Parathyroid adenoma (tissue), 2 donors: ENCODE measurements around the gene CDK5RAP2.

Source experiments
- H2AFZ ChIP-seq: fragments of 300-600 bp; sonication (generic); one replicate; pipeline ENCODE4 v1.7.0; 2017; ENCODE audit warnings: antibody characterized with exemption, mild to moderate bottlenecking
- H3K27ac ChIP-seq: fragments of 300-600 bp; sonication (generic); one replicate; pipeline ENCODE4 v1.7.0; 2017
- H3K27me3 ChIP-seq: fragments of 300-600 bp; sonication (generic); one replicate; pipeline ENCODE4 v1.7.0; 2017; ENCODE audit warnings: low read length; ENCODE audit not compliant: control insufficient read depth, insufficient read depth
- H3K36me3 ChIP-seq: fragments of 300-600 bp; sonication (generic); one replicate; pipeline ENCODE4 v1.7.0; 2017; ENCODE audit warnings: low read length; ENCODE audit not compliant: control insufficient read depth, insufficient read depth
- H3K4me1 ChIP-seq: fragments of 300-600 bp; sonication (generic); one replicate; pipeline ENCODE4 v1.7.0; 2017; ENCODE audit warnings: control low read depth
- H3K4me2 ChIP-seq: fragments of 300-600 bp; sonication (generic); one replicate; pipeline ENCODE4 v1.7.0; 2017; ENCODE audit warnings: low read length
- H3K4me3 ChIP-seq: fragments of 300-600 bp; sonication (generic); one replicate; pipeline ENCODE4 v1.7.0; 2017; ENCODE audit warnings: low read depth, low read length
- H3K79me2 ChIP-seq: fragments of 300-600 bp; sonication (generic); one replicate; pipeline ENCODE4 v1.7.0; 2017; ENCODE audit warnings: control low read depth
- H3K9ac ChIP-seq: fragments of 300-600 bp; sonication (generic); one replicate; pipeline ENCODE4 v1.7.0; 2017; ENCODE audit warnings: mild to moderate bottlenecking
- H3K9me3 ChIP-seq: fragments of 300-600 bp; sonication (generic); one replicate; pipeline ENCODE4 v1.7.0; 2017; ENCODE audit warnings: low read length; ENCODE audit not compliant: control insufficient read depth
- CTCF ChIP-seq: fragments of 300-600 bp; sonication (generic); IDR thresholded peaks from one replicate; pipeline ENCODE4 v1.7.0; 2017; ENCODE audit warnings: antibody characterized with exemption, mild to moderate bottlenecking
- donor health status: primary hyperparathyroidism.

The CDK5RAP2 gene

DNA sequence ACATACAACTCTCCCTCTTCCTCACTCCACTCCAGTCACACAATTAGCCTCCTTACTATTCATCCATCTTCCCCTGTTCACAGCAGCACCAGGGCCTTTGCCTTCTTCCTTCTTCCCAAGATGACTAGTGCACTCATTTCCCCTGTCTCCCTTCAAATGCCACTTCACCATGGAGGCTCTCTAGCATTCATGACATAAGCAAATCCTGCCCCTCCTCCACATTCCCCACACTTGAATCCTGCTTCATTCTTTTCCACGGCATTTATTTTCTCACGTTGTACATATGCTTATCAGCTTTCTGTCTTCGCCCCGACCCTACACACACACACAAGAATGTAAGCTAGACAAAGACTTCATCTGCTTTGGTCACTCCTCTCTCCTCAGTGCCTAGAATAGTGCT is 133.3 kb downstream of the CDK5RAP2 start:
- Histone ChIP-seq H2AFZ (no peak overlapping the region), H3K9ac (no peak overlapping the region), H3K27me3 (no peaks in the 10 kb centered on the region), H3K4me1 (no peaks in the 10 kb centered on the region), H3K4me3 (no peak overlapping the region), H3K79me2 (no peaks in the 10 kb centered on the region), H3K4me2 (no peak overlapping the region), H3K9me3 (no peaks in the 10 kb centered on the region), H3K36me3 (no peaks in the 10 kb centered on the region), H3K27ac (no peak overlapping the region)
- TF ChIP-seq CTCF = no peak

DNA sequence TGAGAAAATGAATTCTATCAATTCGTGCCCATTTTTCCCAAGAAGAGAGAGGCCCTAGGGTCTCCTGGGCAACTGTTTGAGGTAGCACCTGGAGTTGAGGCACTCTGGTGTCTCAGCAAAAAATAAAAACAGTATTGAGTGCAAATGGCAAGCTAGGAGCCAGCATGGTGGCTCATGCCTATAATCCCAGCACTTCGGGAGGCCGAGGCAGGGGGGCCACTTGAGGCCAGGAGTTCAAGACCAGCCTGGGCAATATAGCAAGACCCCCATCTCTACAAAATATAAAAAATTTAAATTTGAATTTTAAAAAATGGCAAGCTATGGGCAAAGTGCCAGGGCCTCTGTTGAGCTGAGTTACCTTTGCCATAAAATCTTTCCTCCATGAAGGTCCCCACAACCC is 136.0 kb downstream of the CDK5RAP2 start:
- Histone ChIP-seq H3K27me3 (no peaks in the 10 kb centered on the region), H3K9ac (no peak overlapping the region), H2AFZ (no peak overlapping the region), H3K4me1 (no peaks in the 10 kb centered on the region), H3K36me3 (no peaks in the 10 kb centered on the region), H3K9me3 (no peaks in the 10 kb centered on the region), H3K4me2 (no peak overlapping the region), H3K4me3 (no peak overlapping the region), H3K27ac (no peak overlapping the region), H3K79me2 (no peaks in the 10 kb centered on the region)
- TF ChIP-seq CTCF = no peak

DNA sequence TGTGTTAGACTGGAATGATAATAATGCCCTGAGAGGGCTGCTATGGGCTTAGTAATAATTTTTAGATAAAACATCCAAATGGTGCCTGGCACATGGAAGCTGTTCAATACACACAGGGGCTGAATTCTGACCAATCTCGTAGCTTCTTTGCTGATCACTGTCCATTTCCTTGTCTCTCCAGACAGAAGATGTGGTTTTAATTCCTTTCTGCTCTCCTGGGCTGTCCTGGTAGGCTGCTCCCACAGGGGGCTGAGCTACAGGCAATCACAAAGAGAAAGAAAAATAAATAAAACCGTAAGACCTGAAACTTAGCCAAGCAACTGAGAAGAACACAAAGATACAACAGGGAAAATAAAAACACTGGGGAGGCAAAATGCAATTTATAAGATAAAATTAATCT is 136.5 kb downstream of the CDK5RAP2 start:
- Histone ChIP-seq H3K9ac (no peak overlapping the region), H3K27ac (no peak overlapping the region), H3K27me3 (no peaks in the 10 kb centered on the region), H3K79me2 (no peaks in the 10 kb centered on the region), H3K4me3 (no peak overlapping the region), H2AFZ (no peak overlapping the region), H3K4me1 (no peaks in the 10 kb centered on the region), H3K36me3 (no peaks in the 10 kb centered on the region), H3K4me2 (no peak overlapping the region), H3K9me3 (no peaks in the 10 kb centered on the region)
- TF ChIP-seq CTCF = no peak

DNA sequence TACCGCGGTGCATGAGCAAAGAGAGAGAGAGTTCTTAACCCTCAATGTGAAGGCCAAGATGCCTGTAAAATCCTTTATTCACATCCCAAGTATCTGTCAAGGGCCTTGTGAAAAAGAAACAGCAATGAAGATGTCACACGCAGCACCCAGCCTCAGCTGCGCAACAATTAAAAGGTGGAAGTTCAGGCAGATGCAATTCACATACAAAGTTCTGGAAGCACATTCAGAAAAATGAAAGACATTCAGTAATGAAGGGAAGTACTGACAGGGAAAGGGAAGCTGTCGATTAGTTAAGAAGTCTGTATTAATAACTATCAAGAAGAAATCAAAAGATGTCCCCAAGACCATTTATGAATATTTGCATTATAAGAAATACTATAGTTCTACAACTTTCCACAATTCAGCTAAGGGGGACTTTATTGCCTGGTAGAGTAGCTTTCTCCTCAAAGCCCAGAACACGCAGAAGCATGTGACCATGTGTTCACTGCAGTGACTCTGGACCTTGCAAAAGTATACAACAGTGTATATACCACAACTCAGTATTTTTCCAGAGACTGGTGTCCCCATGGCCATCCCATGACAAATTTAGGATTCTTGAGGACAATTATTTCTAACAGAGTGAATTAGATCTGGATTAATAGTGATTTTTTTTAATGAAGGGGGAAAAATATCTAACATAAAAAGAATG is 137.5 kb downstream of the CDK5RAP2 start:
- Histone ChIP-seq H3K9ac (no peak overlapping the region), H3K9me3 (no peaks in the 10 kb centered on the region), H3K4me1 (no peaks in the 10 kb centered on the region), H3K27me3 (no peaks in the 10 kb centered on the region), H3K27ac (no peak overlapping the region), H3K79me2 (no peaks in the 10 kb centered on the region), H3K4me2 (no peak overlapping the region), H3K36me3 (no peaks in the 10 kb centered on the region), H2AFZ (no peak overlapping the region), H3K4me3 (no peak overlapping the region)
- no peak for TF ChIP-seq CTCF
